MM.1S (cell line): ENCODE data around the gene PDIK1L.
A peak's percentile ranks its signal among the peaks of the same experiment; 100 is the strongest.

ENCODE experiments used
- DNase-seq: peaks from one replicate; pipeline ENCODE4 v3.0.0-alpha.2; 2015
- H2AFZ ChIP-seq: fragments of 300-600 bp; sonication (generic); 2 replicates; pipeline ENCODE4 v1.6.0; 2016; ENCODE audit warnings: antibody characterized with exemption, low read length
- H3F3A ChIP-seq: fragments of 300-600 bp; sonication (generic); 2 replicates; pipeline ENCODE4 v1.6.1; 2016; ENCODE audit warnings: mild to moderate bottlenecking, antibody characterized with exemption, low read length, moderate library complexity, mixed read lengths; ENCODE audit not compliant: insufficient read depth
- H3K27ac ChIP-seq: fragments of 300-600 bp; sonication (generic); 2 replicates; pipeline ENCODE4 v1.5.1; 2016; ENCODE audit warnings: mild to moderate bottlenecking, low read length
- H3K27me3 ChIP-seq: fragments of 300-600 bp; sonication (generic); replicated peaks from 2 replicates; pipeline ENCODE4 v1.6.0; 2016; ENCODE audit warnings: low read length; ENCODE audit not compliant: insufficient read depth
- H3K36me3 ChIP-seq: fragments of 300-600 bp; sonication (generic); replicated peaks from 2 replicates; pipeline ENCODE4 v1.6.1; 2016; ENCODE audit warnings: mild to moderate bottlenecking, low read length, mixed read lengths; ENCODE audit not compliant: insufficient read depth
- H3K4me1 ChIP-seq: fragments of 300-600 bp; sonication (generic); 2 replicates; pipeline ENCODE4 v1.6.1; 2016; ENCODE audit warnings: low read length, mixed read lengths
- H3K4me2 ChIP-seq: fragments of 300-600 bp; sonication (generic); 2 replicates; pipeline ENCODE4 v1.6.0; 2016; ENCODE audit warnings: low read depth, low read length
- H3K4me3 ChIP-seq: fragments of 300-600 bp; sonication (generic); 2 replicates; pipeline ENCODE4 v1.5.1; 2016; ENCODE audit warnings: low read length, mixed read lengths
- H3K79me2 ChIP-seq: fragments of 300-600 bp; sonication (generic); 2 replicates; pipeline ENCODE4 v1.6.1; 2016; ENCODE audit warnings: mixed run types, low read length, mixed read lengths
- H3K9ac ChIP-seq: fragments of 300-600 bp; sonication (generic); 2 replicates; pipeline ENCODE4 v1.6.1; 2016; ENCODE audit warnings: low read length, mixed read lengths
- H3K9me2 ChIP-seq: fragments of 300-600 bp; sonication (generic); replicated peaks from 2 replicates; pipeline ENCODE4 v1.6.1; 2016; ENCODE audit warnings: mild to moderate bottlenecking, low read length, mixed read lengths; ENCODE audit not compliant: insufficient read depth
- H3K9me3 ChIP-seq: fragments of 300-600 bp; sonication (generic); replicated peaks from 2 replicates; pipeline ENCODE4 v1.6.1; 2016; ENCODE audit warnings: mild to moderate bottlenecking, low read length, mixed read lengths; ENCODE audit not compliant: insufficient read depth
- H4K20me1 ChIP-seq: fragments of 300-600 bp; sonication (generic); 2 replicates; pipeline ENCODE4 v1.6.1; 2016; ENCODE audit warnings: mild to moderate bottlenecking, low read length, moderate library complexity, mixed read lengths; ENCODE audit not compliant: insufficient read depth
- CTCF ChIP-seq: fragments of 300-600 bp; sonication (generic); IDR thresholded peaks from 2 replicates; pipeline ENCODE4 v1.5.1; 2016; ENCODE audit warnings: antibody characterized with exemption, low read length, mixed read lengths
- EZH2 ChIP-seq: fragments of 300-600 bp; sonication (generic); optimal IDR thresholded peaks from 2 replicates; pipeline ENCODE3; 2017; ENCODE audit warnings: low read depth, mild to moderate bottlenecking, antibody characterized with exemption, low read length, mixed read lengths
- EZH2phosphoT487 ChIP-seq: fragments of 300-600 bp; sonication (generic); IDR thresholded peaks from 2 replicates; pipeline ENCODE4 v1.6.1; 2018; ENCODE audit warnings: antibody characterized with exemption, low read length

The PDIK1L gene

GRCh38 chr1:26110731-26111529, 694 bp upstream of the PDIK1L start:
- Histone ChIP-seq H3K9me2 (no peaks in the 10 kb centered on the region), H3K9ac (peak overlapping the region; percentile 97), H2AFZ (peak overlapping the region; percentile 92), H3K4me2 (peak overlapping the region; percentile 91), H3K27ac (peak overlapping the region; percentile 88), H3F3A (peaks cover 25% of the 10 kb centered on the region), H3K36me3 (peaks cover 5% of the 10 kb centered on the region; the same call in 1 of the 2 replicates), H3K4me3 (peak overlapping the region; percentile 89), H3K27me3 (no peaks in the 10 kb centered on the region), H4K20me1 (no peaks in the 10 kb centered on the region), H3K79me2 (peaks cover 34% of the 10 kb centered on the region), H3K9me3 (no peaks in the 10 kb centered on the region), H3K4me1 (peaks cover 25% of the 10 kb centered on the region)
- peak; percentile 85 for DNase-seq
- no peak for TF ChIP-seq CTCF
- TF ChIP-seq EZH2, result no peak
- TF ChIP-seq EZH2phosphoT487, result no peak

GRCh38 chr1:26112407-26112775, 767 bp downstream of the PDIK1L start:
- peaks cover 25% of the 10 kb centered on the region for H3K4me1 ChIP-seq
- TF ChIP-seq CTCF (no peak), EZH2phosphoT487 (no peak), EZH2 (no peak)
- H3K9ac ChIP-seq, result peak overlapping the region; percentile 97
- H3K36me3 ChIP-seq, result peaks cover 5% of the 10 kb centered on the region; the same call in 1 of the 2 replicates
- peak overlapping the region; percentile 100 for H3K4me3 ChIP-seq
- peaks cover 25% of the 10 kb centered on the region for H3F3A ChIP-seq
- H3K79me2 ChIP-seq, result peaks cover 43% of the 10 kb centered on the region
- H3K27me3 ChIP-seq, result no peaks in the 10 kb centered on the region
- peak overlapping the region; percentile 93; the same call in 1 of the 2 replicates for H3K27ac ChIP-seq
- no peak for DNase-seq
- no peaks in the 10 kb centered on the region for H3K9me2 ChIP-seq
- H2AFZ ChIP-seq, result peak overlapping the region; percentile 97
- no peaks in the 10 kb centered on the region for H3K9me3 ChIP-seq
- H3K4me2 ChIP-seq, result peak overlapping the region; percentile 94
- no peaks in the 10 kb centered on the region for H4K20me1 ChIP-seq

- Histone ChIP-seq H3K36me3 (peaks cover 11% of the 10 kb centered on the region; the same call in 1 of the 2 replicates), H3K4me2 (peak overlapping the region; percentile 64; the same call in 1 of the 2 replicates), H3K9ac (no peak overlapping the region), H3K4me3 (no peak overlapping the region), H3K79me2 (peaks cover 52% of the 10 kb centered on the region), H2AFZ (no peak overlapping the region), H3K27me3 (no peaks in the 10 kb centered on the region), H3K27ac (peak overlapping the region; percentile 93; the same call in 1 of the 2 replicates), H3F3A (peaks cover 34% of the 10 kb centered on the region), H4K20me1 (no peaks in the 10 kb centered on the region), H3K9me2 (no peaks in the 10 kb centered on the region), H3K4me1 (peaks cover 37% of the 10 kb centered on the region), H3K9me3 (no peaks in the 10 kb centered on the region)
- DNase-seq, result no peak
- TF ChIP-seq CTCF (no peak), EZH2 (no peak), EZH2phosphoT487 (no peak)
Observed at GRCh38 chr1:26114165-26114927, 2.7 kb downstream of the PDIK1L start.
